ENCODE results near the gene SCARB1. TPM values are rescaled to one million over a fixed set of nuclear protein-coding genes. Genes with fewer than 3 reads are reported as not detected.

SCARB1 gene
- total RNA-seq, 1 experiment from 2014 or later = 31.3 TPM

DNA sequence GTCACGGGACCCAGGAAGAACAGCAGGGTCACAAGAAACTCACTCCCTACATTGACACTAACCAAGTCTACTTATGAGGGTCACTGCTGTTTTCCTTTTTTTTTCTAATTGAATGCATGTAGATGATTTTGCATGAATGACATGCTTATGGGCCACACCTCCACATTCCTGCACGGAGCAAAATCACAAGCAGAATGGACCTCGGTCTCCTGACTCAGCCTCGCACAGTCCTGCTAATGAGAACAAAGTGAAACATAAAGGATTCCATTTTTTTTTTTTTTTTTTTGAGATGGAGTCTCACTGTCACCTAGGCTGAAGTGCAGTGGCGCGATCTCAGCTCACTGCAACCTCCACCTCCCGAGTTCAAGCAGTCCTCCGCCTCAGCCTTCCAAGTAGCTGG is 12.3 kb downstream of the SCARB1 start:
- DNase-seq = no peak
- Histone ChIP-seq H3K18ac (ENCODE audit: insufficient read length, low read depth, low read length) (no peak overlapping the region), H4K91ac (ENCODE audit: insufficient read length, low read depth, low read length) (no peak overlapping the region), H2BK120ac (ENCODE audit: low read depth, low read length, poor library complexity, severe bottlenecking) (no peak overlapping the region), H3K9ac (ENCODE audit: extremely low read depth, insufficient read length, low read length) (no peak overlapping the region), H3K79me1 (ENCODE audit: insufficient read depth, low read depth, low read length, poor library complexity, severe bottlenecking) (no peaks in the 10 kb centered on the region), H3K4me1 (ENCODE audit: insufficient read depth, low read length) (no peaks in the 10 kb centered on the region; the same call in 1 of the 2 replicates), H2AK5ac (ENCODE audit: insufficient read length, low read length) (no peak overlapping the region), H3K27me3 (ENCODE audit: insufficient read depth, low read length) (no peaks in the 10 kb centered on the region), H3K14ac (ENCODE audit: insufficient read depth, low read length) (no peak overlapping the region), H3K4ac (ENCODE audit: low read depth, low read length) (no peak overlapping the region), H2BK5ac (ENCODE audit: insufficient read length, low read length) (no peak overlapping the region), H3K79me2 (ENCODE audit: insufficient read depth, low read length) (peaks cover 6% of the 10 kb centered on the region; the same call in 1 of the 2 replicates), H3K27ac (ENCODE audit: insufficient read length, low read depth, low read length) (no peak overlapping the region), H3K23me2 (ENCODE audit: insufficient read length, low read depth, low read length, poor library complexity, severe bottlenecking) (no peaks in the 10 kb centered on the region), H4K8ac (replicated peaks; ENCODE audit: insufficient read length, low read depth, low read length) (no peak overlapping the region), H3K4me2 (ENCODE audit: insufficient read depth, insufficient read length, low read length) (no peak overlapping the region), H2BK20ac (ENCODE audit: low read depth, low read length, poor library complexity, severe bottlenecking) (no peak overlapping the region), H2AFZ (ENCODE audit: low read length) (no peak overlapping the region), H2BK12ac (ENCODE audit: insufficient read length, low read depth, low read length) (no peak overlapping the region), H3K23ac (ENCODE audit: insufficient read length, low read depth, low read length) (no peak overlapping the region), H3K56ac (ENCODE audit: insufficient read length, low read depth, low read length) (no peak overlapping the region), H3K9me3 (ENCODE audit: control insufficient read depth, low read depth, low read length) (no peaks in the 10 kb centered on the region), H4K5ac (ENCODE audit: insufficient read length, low read depth, low read length) (no peak overlapping the region), H2BK15ac (ENCODE audit: low read depth, low read length) (no peak overlapping the region), H4K20me1 (ENCODE audit: control insufficient read depth, insufficient read depth, insufficient read length) (no peaks in the 10 kb centered on the region), H3T11ph (ENCODE audit: low read length) (no peak overlapping the region)
- no peaks in the 10 kb centered on the region for H3K9me3 Mint-ChIP-seq
- peak overlapping the region in 1 of 3 experiments; percentile 64; a peak in 1 of 7 replicates for H3K27ac Mint-ChIP-seq
- no peak overlapping the region for H3K4me3 Mint-ChIP-seq
- H3K4me1 Mint-ChIP-seq = peaks cover 21 to 22% of the 10 kb centered on the region in 2 experiments
- no peaks in the 10 kb centered on the region for H3K27me3 Mint-ChIP-seq (ENCODE audit: low read depth)
- peaks cover 0 to 14% (median 7%) of the 10 kb centered on the region in 3 experiments; a peak in 4 of 7 replicates for H3K36me3 Mint-ChIP-seq (ENCODE audit: insufficient read depth in 1 of 3, low read depth in 3 of 3)
- no CpG with 5 or more reads among the region's 8 CpGs for WGBS (ENCODE audit: extremely low coverage, insufficient read length, low lambda C conversion rate)
- TF ChIP-seq, protein P1, sequence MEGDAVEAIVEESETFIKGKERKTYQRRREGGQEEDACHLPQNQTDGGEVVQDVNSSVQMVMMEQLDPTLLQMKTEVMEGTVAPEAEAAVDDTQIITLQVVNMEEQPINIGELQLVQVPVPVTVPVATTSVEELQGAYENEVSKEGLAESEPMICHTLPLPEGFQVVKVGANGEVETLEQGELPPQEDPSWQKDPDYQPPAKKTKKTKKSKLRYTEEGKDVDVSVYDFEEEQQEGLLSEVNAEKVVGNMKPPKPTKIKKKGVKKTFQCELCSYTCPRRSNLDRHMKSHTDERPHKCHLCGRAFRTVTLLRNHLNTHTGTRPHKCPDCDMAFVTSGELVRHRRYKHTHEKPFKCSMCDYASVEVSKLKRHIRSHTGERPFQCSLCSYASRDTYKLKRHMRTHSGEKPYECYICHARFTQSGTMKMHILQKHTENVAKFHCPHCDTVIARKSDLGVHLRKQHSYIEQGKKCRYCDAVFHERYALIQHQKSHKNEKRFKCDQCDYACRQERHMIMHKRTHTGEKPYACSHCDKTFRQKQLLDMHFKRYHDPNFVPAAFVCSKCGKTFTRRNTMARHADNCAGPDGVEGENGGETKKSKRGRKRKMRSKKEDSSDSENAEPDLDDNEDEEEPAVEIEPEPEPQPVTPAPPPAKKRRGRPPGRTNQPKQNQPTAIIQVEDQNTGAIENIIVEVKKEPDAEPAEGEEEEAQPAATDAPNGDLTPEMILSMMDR (conservative IDR thresholded peaks at IDR 0.05) = no peak
